Measurements from ENCODE around the gene RBP5. TPM values are rescaled to one million over a fixed set of nuclear protein-coding genes. Genes with fewer than 3 reads are reported as not detected.

RBP5 gene
- total RNA-seq, 1 experiment from 2014 or later, result not detected

- intact Hi-C loops (cut with micrococcal nuclease), result no loop called here
- H3K4me3 ChIP-seq (ENCODE audit: low read length), result no peak overlapping the region
- CTCF ChIA-PET, result no interaction called here
Observed at GRCh38 chr12:7146906-7147305, 18.2 kb upstream of the RBP5 start.

GRCh38 chr12:7146228-7146627, 17.5 kb upstream of the RBP5 start:
- TF ChIP-seq EZH2 (IDR thresholded peaks at IDR 0.05; ENCODE audit: low read length, unreplicated experiment) (no peak), CTCF (conservative IDR thresholded peaks at IDR 0.05; ENCODE audit: low read depth, low read length) (no peak), EZH2phosphoT487 (IDR thresholded peaks at IDR 0.05; ENCODE audit: borderline replicate concordance, low read length) (no peak)
- DNase-seq, result no peak
- H3K27me3 ChIP-seq (ENCODE audit: low read length), result no peaks in the 10 kb centered on the region
- H3K9ac ChIP-seq (ENCODE audit: low read length), result no peak overlapping the region
- H3K9me3 ChIP-seq (ENCODE audit: low read length), result no peaks in the 10 kb centered on the region
- ATAC-seq, result no peak
- H3K9me2 ChIP-seq (replicated peaks; ENCODE audit: low read length), result no peaks in the 10 kb centered on the region
- ChIA-PET CTCF (no interaction called here), POLR2A (ENCODE audit: unreplicated experiment) (interaction anchor here (1.0 kb wide), 1 partner anchor 37 kb away, joined by 3 read pairs; the partner anchor contains the start of gene C1RL)
- no peaks in the 10 kb centered on the region for H4K20me1 ChIP-seq (ENCODE audit: low read length)
- intact Hi-C loops (cut with micrococcal nuclease), result no loop called here
- no peak overlapping the region for H3K27ac ChIP-seq (ENCODE audit: low read length)
- no TSS peak for BruUV-seq (replicated peaks)
- no peak overlapping the region for H2AFZ ChIP-seq (ENCODE audit: low read length)
- no peaks in the 10 kb centered on the region for H3F3A ChIP-seq (ENCODE audit: low read length, unreplicated experiment)
- no peaks in the 10 kb centered on the region for H3K79me2 ChIP-seq (ENCODE audit: low read length)
- H3K4me1 ChIP-seq (ENCODE audit: insufficient read depth, low read length), result no peaks in the 10 kb centered on the region
- H3K4me2 ChIP-seq (ENCODE audit: low read length), result no peak overlapping the region
- no peak overlapping the region for H3K4me3 ChIP-seq (ENCODE audit: low read length)
- H3K36me3 ChIP-seq (ENCODE audit: low read depth, low read length), result no peaks in the 10 kb centered on the region

More at GRCh38 chr12:7146906-7147305, 18.2 kb upstream of the RBP5 start:
- POLR2A ChIA-PET (ENCODE audit: unreplicated experiment), result no interaction called here
- no peaks in the 10 kb centered on the region for H3K4me1 ChIP-seq (ENCODE audit: insufficient read depth, low read length)
- no peak for DNase-seq
- no peaks in the 10 kb centered on the region for H3K79me2 ChIP-seq (ENCODE audit: low read length)
- H3K9me2 ChIP-seq (replicated peaks; ENCODE audit: low read length), result no peaks in the 10 kb centered on the region
- H3K27ac ChIP-seq (ENCODE audit: low read length), result no peak overlapping the region
- no TSS peak for BruUV-seq (replicated peaks)
- H3K9ac ChIP-seq (ENCODE audit: low read length), result no peak overlapping the region
- no peaks in the 10 kb centered on the region for H3K36me3 ChIP-seq (ENCODE audit: low read depth, low read length)
- no peak overlapping the region for H2AFZ ChIP-seq (ENCODE audit: low read length)
- no peaks in the 10 kb centered on the region for H4K20me1 ChIP-seq (ENCODE audit: low read length)
- H3K9me3 ChIP-seq (ENCODE audit: low read length), result no peaks in the 10 kb centered on the region
- H3K27me3 ChIP-seq (ENCODE audit: low read length), result no peaks in the 10 kb centered on the region
- no peaks in the 10 kb centered on the region for H3F3A ChIP-seq (ENCODE audit: low read length, unreplicated experiment)
- H3K4me2 ChIP-seq (ENCODE audit: low read length), result no peak overlapping the region
- ATAC-seq, result no peak
- TF ChIP-seq EZH2phosphoT487 (IDR thresholded peaks at IDR 0.05; ENCODE audit: borderline replicate concordance, low read length) (no peak), CTCF (conservative IDR thresholded peaks at IDR 0.05; ENCODE audit: low read depth, low read length) (no peak), EZH2 (IDR thresholded peaks at IDR 0.05; ENCODE audit: low read length, unreplicated experiment) (no peak)

- DNase-seq (no peak), ATAC-seq (no peak)
- Histone ChIP-seq H3K79me2 (ENCODE audit: low read length) (no peaks in the 10 kb centered on the region), H3F3A (ENCODE audit: low read length, unreplicated experiment) (no peaks in the 10 kb centered on the region), H2AFZ (ENCODE audit: low read length) (no peak overlapping the region), H3K9me2 (replicated peaks; ENCODE audit: low read length) (no peaks in the 10 kb centered on the region), H3K27me3 (ENCODE audit: low read length) (no peaks in the 10 kb centered on the region), H3K36me3 (ENCODE audit: low read depth, low read length) (no peaks in the 10 kb centered on the region), H3K4me3 (ENCODE audit: low read length) (no peak overlapping the region), H3K27ac (ENCODE audit: low read length) (no peak overlapping the region), H3K4me2 (ENCODE audit: low read length) (no peak overlapping the region), H3K9ac (ENCODE audit: low read length) (no peak overlapping the region), H4K20me1 (ENCODE audit: low read length) (no peaks in the 10 kb centered on the region), H3K4me1 (ENCODE audit: insufficient read depth, low read length) (no peaks in the 10 kb centered on the region), H3K9me3 (ENCODE audit: low read length) (no peaks in the 10 kb centered on the region)
- BruUV-seq (replicated peaks), result no TSS peak
- TF ChIP-seq EZH2phosphoT487 (IDR thresholded peaks at IDR 0.05; ENCODE audit: borderline replicate concordance, low read length) (no peak), CTCF (conservative IDR thresholded peaks at IDR 0.05; ENCODE audit: low read depth, low read length) (no peak), EZH2 (IDR thresholded peaks at IDR 0.05; ENCODE audit: low read length, unreplicated experiment) (no peak)
- intact Hi-C loops (cut with micrococcal nuclease), result no loop called here
- POLR2A ChIA-PET (ENCODE audit: unreplicated experiment), result interaction anchor here (1.0 kb wide), 1 partner anchor 37 kb away, joined by 3 read pairs; the partner anchor contains the start of gene C1RL
- CTCF ChIA-PET, result no interaction called here
Observed at GRCh38 chr12:7145671-7146070, 17.0 kb upstream of the RBP5 start.
